Pancreas (tissue), 10 donors: ENCODE data around the gene GPX3. TPM values are rescaled to one million over a fixed set of nuclear protein-coding genes. Genes with fewer than 3 reads are reported as not detected.

Experiments used
- ATAC-seq, 4 donors: fragments of 200-7000 bp; cut with Tn5 transposase; one replicate each; pipeline versions ENCODE4 v1.8.0 to v1.9.1; 2020; ENCODE audit warnings: mild to moderate bottlenecking in 4 of 4, moderate library complexity in 4 of 4
- DNase-seq, 6 donors: peaks; one replicate each; pipeline ENCODE4 v3.0.0-alpha.2; 2020
- FAIRE-seq: peaks from 2 replicates; lab custom pipeline; 2012; peaks lifted over from hg19 to GRCh38; lab: Jason Lieb, UNC
- H3K27ac ChIP-seq, 4 donors: fragments of 200-600 bp; sonication (generic); 1 replicate in 3 of 4; 2 replicates in 1 of 4; pipeline versions ENCODE4 v1.5.0 to v1.8.0; 2020
- H3K27me3 ChIP-seq, 4 donors: fragments of 200-600 bp; one replicate each; pipeline ENCODE4 v1.8.0; 2021
- H3K36me3 ChIP-seq, 3 donors: fragments of 200-600 bp; sonication (generic) in 1 of 3; one replicate each; pipeline versions ENCODE4 v1.5.0 to v1.8.0; 2020 to 2021
- H3K4me1 ChIP-seq, 3 donors: fragments of 200-600 bp; one replicate each; pipeline ENCODE4 v1.8.0; 2021
- H3K4me3 ChIP-seq, 4 donors: fragments of 200-600 bp; sonication (generic) in 2 of 4; one replicate each; pipeline versions ENCODE4 v1.5.0 to v1.8.0; 2020 to 2021
- H3K9me3 ChIP-seq, 4 donors: fragments of 200-600 bp; one replicate each; pipeline ENCODE4 v1.8.0; 2021
- WGBS, 2 donors: extraction: QIAGEN DNeasy Blood & Tissue Kit; methylation state at CpG; one replicate each; pipeline ENCODE4 v1.1.7; 2013; 5-methylcytosine and 5-hydroxymethylcytosine counted together
- intact Hi-C, 3 donors: fragments of 100-400 bp; cut with DNase I; formaldehyde crosslinking; loops; one replicate each; pipeline versions ENCODE4 v1.11.1 to v1.14.2; 2022
- polyA plus RNA-seq, 2 donors: library from polyadenylated mRNA; stranded (reverse); fragments of 200-250 nt; gene quantifications; one replicate each; pipeline ENCODE4 v1.2.3, GENCODE V29; 2013
- total RNA-seq, 6 donors: library from RNA; stranded (reverse); fragmentation: NEBNext Ultra II Directional in 4 of 6; extraction: Animal tissue kit (Norgen Biotek cat#: 25700) in 4 of 6; gene quantifications; one replicate each; pipeline versions ENCODE4 v1.2.1 to v1.2.4, GENCODE V29; 2021 to 2023
- TF ChIP-seq, protein P1 (sequence below), 4 donors: fragments of 200-600 bp; sonication (generic) in 3 of 4; IDR thresholded peaks; one replicate each; pipeline versions ENCODE4 v1.5.0 to v1.8.0; 2021; ENCODE audit warnings: antibody characterized with exemption in 4 of 4
- donor health status: healthy with polysubstance abuse.
- donor health status: DM: no; HTN: no; CAD: no; lungs with moderate emphysema.
- donor health status: DM: no; HTN: no; CAD: no.
- donor health status: control.
- donor health status: control.
- donor health status: Bipolar disorder and iron deficiency.
- donor health status: DM: yes; HTN: yes; CAD: no.
- donor health status: DM: no; HTN: no; CAD: no.
- donor health status: DM: no; HTN: no; CAD: no.
- donor health status: DM: yes; HTN: yes; CAD: no.

GPX3 gene
- total and polyA plus RNA-seq, 8 donors: 26.3 to 298 (median 61.6) TPM

DNA sequence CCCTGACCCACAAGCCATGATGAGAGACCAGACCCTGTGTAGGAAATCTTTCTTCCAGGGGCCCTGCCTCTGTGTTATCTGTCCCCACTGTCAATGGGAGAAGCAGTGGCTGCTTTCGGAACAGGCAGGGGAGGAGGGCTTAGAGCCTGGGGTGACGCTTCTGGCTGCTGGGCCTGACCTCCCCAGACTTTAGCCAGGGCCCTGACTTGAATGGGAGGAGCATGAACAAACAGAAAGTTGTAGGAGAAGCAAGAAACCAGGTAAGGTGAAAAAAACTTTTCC lies 12.2 kb upstream of the GPX3 start:
- Histone ChIP-seq H3K27me3 (no peaks in the 10 kb centered on the region), H3K4me1 (no peaks in the 10 kb centered on the region), H3K27ac (no peak overlapping the region), H3K36me3 (no peaks in the 10 kb centered on the region), H3K4me3 (no peak overlapping the region), H3K9me3 (no peaks in the 10 kb centered on the region)
- intact Hi-C loops: no loop called here
- FAIRE-seq (no peak), DNase-seq (no peak), ATAC-seq (no peak)
- WGBS, 2 donors: 38 to 65% methylated on average over 2 of the region's 2 CpGs
- TF ChIP-seq, protein P1, sequence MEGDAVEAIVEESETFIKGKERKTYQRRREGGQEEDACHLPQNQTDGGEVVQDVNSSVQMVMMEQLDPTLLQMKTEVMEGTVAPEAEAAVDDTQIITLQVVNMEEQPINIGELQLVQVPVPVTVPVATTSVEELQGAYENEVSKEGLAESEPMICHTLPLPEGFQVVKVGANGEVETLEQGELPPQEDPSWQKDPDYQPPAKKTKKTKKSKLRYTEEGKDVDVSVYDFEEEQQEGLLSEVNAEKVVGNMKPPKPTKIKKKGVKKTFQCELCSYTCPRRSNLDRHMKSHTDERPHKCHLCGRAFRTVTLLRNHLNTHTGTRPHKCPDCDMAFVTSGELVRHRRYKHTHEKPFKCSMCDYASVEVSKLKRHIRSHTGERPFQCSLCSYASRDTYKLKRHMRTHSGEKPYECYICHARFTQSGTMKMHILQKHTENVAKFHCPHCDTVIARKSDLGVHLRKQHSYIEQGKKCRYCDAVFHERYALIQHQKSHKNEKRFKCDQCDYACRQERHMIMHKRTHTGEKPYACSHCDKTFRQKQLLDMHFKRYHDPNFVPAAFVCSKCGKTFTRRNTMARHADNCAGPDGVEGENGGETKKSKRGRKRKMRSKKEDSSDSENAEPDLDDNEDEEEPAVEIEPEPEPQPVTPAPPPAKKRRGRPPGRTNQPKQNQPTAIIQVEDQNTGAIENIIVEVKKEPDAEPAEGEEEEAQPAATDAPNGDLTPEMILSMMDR (IDR thresholded peaks at IDR 0.05): no peak

DNA sequence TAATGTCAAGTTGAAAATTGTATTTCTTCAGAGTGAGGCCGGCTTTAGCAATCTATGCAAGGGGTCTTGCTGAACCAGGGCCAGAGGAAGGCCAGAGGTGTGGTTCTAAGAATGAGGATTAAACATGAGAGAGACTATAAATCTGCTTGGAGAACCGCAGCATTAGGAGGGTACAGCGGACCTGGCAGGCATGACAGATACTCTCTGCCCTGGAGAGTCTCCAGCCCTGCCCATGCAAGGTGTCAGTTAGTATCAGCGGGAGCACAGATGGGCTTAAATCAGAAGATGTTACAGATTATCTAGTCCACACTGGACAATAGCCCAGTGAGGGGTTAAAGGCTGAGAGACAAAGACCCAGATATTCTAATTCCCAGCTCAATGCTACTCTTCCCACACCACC lies 11.5 kb upstream of the GPX3 start:
- DNase-seq (no peak), FAIRE-seq (no peak), ATAC-seq (no peak)
- Histone ChIP-seq H3K27ac (no peak overlapping the region), H3K4me3 (no peak overlapping the region), H3K36me3 (no peaks in the 10 kb centered on the region), H3K4me1 (no peaks in the 10 kb centered on the region), H3K27me3 (no peaks in the 10 kb centered on the region), H3K9me3 (no peaks in the 10 kb centered on the region)
- TF ChIP-seq, protein P1 (IDR thresholded peaks at IDR 0.05): no peak
- 86 to 92% methylated on average over 4 of the region's 4 CpGs for WGBS, 2 donors
- intact Hi-C loops: no loop called here

DNA sequence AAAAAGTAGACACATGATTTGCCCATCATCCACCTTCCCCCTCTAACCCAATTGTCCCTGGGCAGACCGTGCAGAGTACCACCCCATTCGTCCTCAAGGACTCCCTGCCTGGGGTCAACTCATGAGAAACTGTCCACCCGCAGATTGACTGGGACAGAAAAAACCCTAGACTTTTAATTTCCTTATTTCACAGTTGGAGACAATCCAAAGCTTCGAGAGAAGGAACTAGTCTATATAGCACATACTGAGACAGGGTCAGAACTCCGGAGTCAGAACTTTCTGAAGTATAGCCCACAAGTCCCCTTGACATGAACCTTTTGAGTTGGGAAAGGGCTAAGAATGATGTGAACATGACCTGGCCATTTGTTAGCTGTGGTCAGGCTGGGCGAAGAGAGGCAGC lies 7.5 kb upstream of the GPX3 start:
- H3K27me3 ChIP-seq: no peaks in the 10 kb centered on the region
- TF ChIP-seq, protein P1 (IDR thresholded peaks at IDR 0.05): no peak
- H3K4me3 ChIP-seq: no peak overlapping the region
- peak in 2 of 4 donors; percentile 16 to 33 for ATAC-seq
- intact Hi-C loops: no loop called here
- no peak for DNase-seq
- WGBS, 2 donors: 73 to 78% methylated on average over 6 of the region's 6 CpGs
- no peak for FAIRE-seq
- H3K4me1 ChIP-seq: no peaks in the 10 kb centered on the region
- no peak overlapping the region for H3K27ac ChIP-seq
- no peaks in the 10 kb centered on the region for H3K36me3 ChIP-seq
- no peaks in the 10 kb centered on the region for H3K9me3 ChIP-seq

DNA sequence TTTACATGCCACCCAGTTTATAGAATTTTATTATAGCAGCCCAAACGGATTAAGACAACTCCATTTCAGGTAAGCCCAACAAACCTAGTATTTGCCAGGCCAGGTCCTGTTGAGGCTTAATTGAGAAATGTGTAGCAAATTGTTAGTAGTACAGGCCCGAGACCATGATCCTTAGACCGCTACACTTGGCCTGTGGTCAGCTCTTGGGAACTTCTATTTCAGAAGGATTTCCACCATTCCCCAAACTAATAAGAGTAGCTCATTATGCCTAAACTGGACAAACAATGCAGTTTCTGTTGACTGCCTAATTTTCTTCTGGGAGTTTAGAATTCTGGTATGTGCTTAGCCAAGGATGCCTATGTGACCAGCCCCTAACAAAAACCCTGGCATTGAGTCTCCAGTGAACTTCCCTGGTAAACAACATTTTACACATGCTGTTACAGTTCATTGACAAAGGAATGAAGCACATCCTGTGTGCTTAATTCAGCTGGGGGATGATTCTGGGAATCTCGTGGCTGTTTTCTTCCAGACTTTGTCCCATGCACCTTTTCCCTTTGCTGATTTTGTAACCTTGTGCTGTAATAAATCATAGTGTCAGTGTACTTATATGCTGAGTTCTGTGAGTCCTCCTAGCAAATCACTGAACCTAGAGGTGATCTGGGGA lies 5.6 kb upstream of the GPX3 start:
- intact Hi-C loops: no loop called here
- ATAC-seq (no peak), FAIRE-seq (no peak), DNase-seq (no peak)
- H3K9me3 ChIP-seq: no peaks in the 10 kb centered on the region
- no peaks in the 10 kb centered on the region for H3K4me1 ChIP-seq
- H3K27me3 ChIP-seq: no peaks in the 10 kb centered on the region
- no peak overlapping the region for H3K4me3 ChIP-seq
- H3K27ac ChIP-seq: no peak overlapping the region
- H3K36me3 ChIP-seq: no peaks in the 10 kb centered on the region
- 77 to 79% methylated on average over 4 of the region's 4 CpGs for WGBS, 2 donors
- TF ChIP-seq, protein P1 (IDR thresholded peaks at IDR 0.05): no peak

DNA sequence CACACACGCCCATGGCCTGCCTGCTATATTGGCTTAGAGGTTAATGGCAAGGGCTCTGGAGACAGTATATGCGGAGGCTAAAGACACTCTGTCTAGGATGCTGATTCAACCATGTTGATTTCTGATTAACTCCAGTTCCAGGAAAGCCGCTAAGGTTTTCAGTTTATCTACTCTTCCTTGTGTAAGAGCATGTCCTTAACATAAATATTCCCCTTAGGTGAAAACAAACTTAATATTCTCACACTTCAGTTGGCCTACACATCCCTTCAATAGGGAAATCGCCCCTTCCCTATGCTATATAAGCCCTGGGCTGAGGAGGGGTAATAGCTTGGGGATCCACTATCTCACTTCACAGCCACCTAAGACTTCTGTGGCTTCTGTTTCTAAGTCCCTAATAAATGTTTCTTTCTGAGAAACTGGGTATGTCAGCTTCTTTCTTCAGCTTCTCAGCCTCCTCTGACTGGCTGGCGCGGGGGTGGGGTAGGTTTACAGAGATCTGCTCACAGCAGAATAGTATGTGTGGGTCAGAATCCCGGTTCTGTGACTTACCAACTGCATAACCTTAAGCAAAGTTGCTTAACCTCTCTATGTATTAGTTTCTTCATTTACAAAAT lies 4.3 kb upstream of the GPX3 start:
- Histone ChIP-seq H3K36me3 (no peaks in the 10 kb centered on the region), H3K4me1 (no peaks in the 10 kb centered on the region), H3K27ac (no peak overlapping the region), H3K27me3 (no peaks in the 10 kb centered on the region), H3K9me3 (no peaks in the 10 kb centered on the region), H3K4me3 (no peak overlapping the region)
- whole genome bisulfite sequencing, 2 donors: 80 to 87% methylated on average over 7 of the region's 7 CpGs
- intact Hi-C loops: no loop called here
- ATAC-seq (no peak), FAIRE-seq (no peak), DNase-seq (no peak)
- TF ChIP-seq, protein P1 (IDR thresholded peaks at IDR 0.05): no peak
